Stomach (tissue), 9 donors: Measurements from ENCODE around the gene ANAPC5. TPM values are rescaled to one million over a fixed set of nuclear protein-coding genes. Genes with fewer than 3 reads are reported as not detected.
A peak's percentile ranks its signal among the peaks of the same experiment; 100 is the strongest.
"Not testable (repeated sequence)": the region's sequence is repeated elsewhere in the genome, so short reads cannot be mapped to it uniquely, and the experiment has no call there.

Experiments used
- DNase-seq, 2 donors: peaks; one replicate each; pipeline versions ENCODE4 v3.0.0 to v3.0.0-alpha.2; 2013 to 2019
- H3K27ac ChIP-seq, 5 donors: fragments of 200-600 bp in 4 of 5; sonication (generic) in 4 of 5; one replicate each; pipeline ENCODE4 v1.5.1; 2013 to 2019; ENCODE audit warnings: mild to moderate bottlenecking in 1 of 5, moderate library complexity in 1 of 5
- H3K27me3 ChIP-seq, 3 donors: fragments of 200-600 bp; sonication (generic); one replicate each; pipeline ENCODE4 v1.5.1; 2017 to 2019; ENCODE audit warnings: mixed run types in 1 of 3
- H3K36me3 ChIP-seq, 4 donors: fragments of 200-600 bp; sonication (generic); 1 replicate in 3 of 4; 2 replicates in 1 of 4; pipeline ENCODE4 v1.5.1; 2016 to 2019
- H3K4me1 ChIP-seq, 4 donors: fragments of 200-600 bp; sonication (generic); one replicate each; pipeline ENCODE4 v1.5.1; 2016 to 2019
- H3K4me3 ChIP-seq, 4 donors: fragments of 200-600 bp; sonication (generic) in 3 of 4; one replicate each; pipeline ENCODE4 v1.5.1; 2016 to 2019; ENCODE audit warnings: mild to moderate bottlenecking in 1 of 4
- H3K9me3 ChIP-seq, 4 donors: fragments of 200-600 bp; sonication (generic); one replicate each; pipeline ENCODE4 v1.5.1; 2016 to 2019
- CTCF ChIP-seq, 7 experiments: fragments of 450-650 bp in 4 of 7; fragments of 200-600 bp in 3 of 7; sonication (generic) in 3 of 7; IDR thresholded peaks; one replicate each; pipeline ENCODE4 v1.5.1; 2016 to 2019; ENCODE audit warnings: antibody characterized with exemption in 7 of 7, control low read depth in 2 of 7, mild to moderate bottlenecking in 1 of 7
- EP300 ChIP-seq: sonication (generic); formaldehyde crosslinking; IDR thresholded peaks from one replicate; pipeline ENCODE4 v1.6.1; 2017; ENCODE audit warnings: antibody characterized with exemption
- POLR2A ChIP-seq, 4 donors: fragments of 450-650 bp; IDR thresholded peaks; one replicate each; pipeline ENCODE4 v1.6.1; 2016; ENCODE audit warnings: antibody characterized with exemption in 4 of 4, control low read depth in 2 of 4, mild to moderate bottlenecking in 1 of 4, moderate library complexity in 1 of 4
- POLR2AphosphoS5 ChIP-seq, 3 donors: sonication (generic); formaldehyde crosslinking; IDR thresholded peaks; one replicate each; pipeline ENCODE4 v1.6.1; 2016; ENCODE audit warnings: antibody characterized with exemption in 3 of 3
- WGBS, 5 donors: extraction: QIAGEN DNeasy Blood & Tissue Kit in 3 of 5; methylation state at CpG; one replicate each; pipeline versions ENCODE4 v1.1.5 to v1.1.7; 2013 to 2018; 5-methylcytosine and 5-hydroxymethylcytosine counted together
- intact Hi-C: fragments of 100-400 bp; cut with DNase I; formaldehyde crosslinking; loops from one replicate; pipeline ENCODE4 v1.15.1; 2023; ENCODE audit warnings: low total_unique reads
- polyA plus RNA-seq, 3 donors: library from polyadenylated mRNA; stranded (reverse); fragments of 200-250 nt; gene quantifications; one replicate each; pipeline ENCODE4 v1.2.3, GENCODE V29; 2013
- total RNA-seq, 5 donors: library from RNA; depleted of rRNA; stranded (reverse); fragments of >200 nt; gene quantifications; one replicate each; pipeline versions ENCODE4 v1.1.0 to v1.2.3, GENCODE V29; 2014 to 2016
- donor health status: healthy with polysubstance abuse.
- donor health status: Bipolar disorder and iron deficiency.
- donor health status: healthy.

The ANAPC5 gene
- total and polyA plus RNA-seq, 8 donors = 81.2 to 228 (median 113) TPM

DNA sequence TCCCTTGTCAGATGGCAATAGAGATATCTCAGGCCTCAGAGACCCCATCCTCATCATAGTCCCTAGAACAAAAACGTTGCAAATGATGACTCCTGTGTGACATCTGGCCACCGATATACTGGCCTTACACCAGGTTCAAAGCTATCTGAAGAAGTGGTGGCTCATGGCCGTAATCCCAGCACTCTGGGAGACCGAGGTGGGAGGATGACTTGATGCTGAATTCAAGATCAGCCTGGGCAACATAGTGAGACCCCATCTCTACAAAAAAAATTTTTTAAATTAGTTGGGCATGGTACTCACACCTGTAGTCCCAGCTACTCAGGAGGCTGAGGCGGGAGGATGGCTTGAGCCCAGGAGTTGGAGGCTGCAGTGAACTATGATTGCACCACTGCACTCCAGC is 68.8 kb downstream of the ANAPC5 start:
- H3K4me3 ChIP-seq = no peak overlapping the region
- no peaks in the 10 kb centered on the region for H3K27me3 ChIP-seq
- H3K4me1 ChIP-seq = peaks cover 24 to 77% (median 50%) of the 10 kb centered on the region in 4 donors
- H3K9me3 ChIP-seq = no peaks in the 10 kb centered on the region
- 88 to 93% (median 92%) methylated on average over 5 of the region's 5 CpGs for WGBS, 5 donors
- peak overlapping the region in 3 of 5 donors; percentile 49 to 74 (median 66) for H3K27ac ChIP-seq
- DNase-seq = no peak
- H3K36me3 ChIP-seq = peaks cover 0 to 13% (median 7%) of the 10 kb centered on the region in 4 donors
- TF ChIP-seq EP300 = no peak
- no peak for TF ChIP-seq POLR2AphosphoS5 (IDR thresholded peaks at IDR 0.05)
- no peak for TF ChIP-seq POLR2A (IDR thresholded peaks at IDR 0.05)
- no peak for TF ChIP-seq CTCF (IDR thresholded peaks at IDR 0.05)
- intact Hi-C loops = no loop called here

DNA sequence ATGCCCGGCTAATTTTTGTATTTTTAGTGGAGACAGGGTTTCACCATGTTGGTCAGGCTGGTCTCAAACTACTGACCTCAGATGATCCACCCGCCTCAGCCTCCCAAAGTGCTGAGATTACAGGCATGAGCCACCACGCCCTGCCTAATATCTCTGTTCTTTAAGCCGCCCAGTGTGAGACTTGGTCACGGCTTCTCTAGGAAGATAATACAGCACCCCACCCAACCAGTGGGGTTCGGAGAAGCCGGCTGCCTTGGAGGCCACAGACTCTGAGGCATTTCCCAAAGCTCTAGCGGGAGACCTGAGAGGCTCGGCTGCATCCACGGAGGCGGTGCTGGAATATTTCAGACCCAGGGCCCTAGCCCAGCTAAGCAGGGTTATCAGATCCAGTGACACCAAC is 69.3 kb downstream of the ANAPC5 start:
- H3K9me3 ChIP-seq, H3K4me3 ChIP-seq, H3K27me3 ChIP-seq, DNase-seq, intact Hi-C loops: not testable (repeated sequence)
- Histone ChIP-seq H3K36me3 (peaks cover 0 to 16% (median 7%) of the 10 kb centered on the region in 4 donors), H3K4me1 (peaks cover 19 to 76% (median 45%) of the 10 kb centered on the region in 4 donors), H3K27ac (peak overlapping the region in 4 of 5 donors; percentile 17 to 74 (median 58))
- WGBS, 5 donors = 90 to 96% (median 92%) methylated on average over 10 to 11 of the region's 11 CpGs

DNA sequence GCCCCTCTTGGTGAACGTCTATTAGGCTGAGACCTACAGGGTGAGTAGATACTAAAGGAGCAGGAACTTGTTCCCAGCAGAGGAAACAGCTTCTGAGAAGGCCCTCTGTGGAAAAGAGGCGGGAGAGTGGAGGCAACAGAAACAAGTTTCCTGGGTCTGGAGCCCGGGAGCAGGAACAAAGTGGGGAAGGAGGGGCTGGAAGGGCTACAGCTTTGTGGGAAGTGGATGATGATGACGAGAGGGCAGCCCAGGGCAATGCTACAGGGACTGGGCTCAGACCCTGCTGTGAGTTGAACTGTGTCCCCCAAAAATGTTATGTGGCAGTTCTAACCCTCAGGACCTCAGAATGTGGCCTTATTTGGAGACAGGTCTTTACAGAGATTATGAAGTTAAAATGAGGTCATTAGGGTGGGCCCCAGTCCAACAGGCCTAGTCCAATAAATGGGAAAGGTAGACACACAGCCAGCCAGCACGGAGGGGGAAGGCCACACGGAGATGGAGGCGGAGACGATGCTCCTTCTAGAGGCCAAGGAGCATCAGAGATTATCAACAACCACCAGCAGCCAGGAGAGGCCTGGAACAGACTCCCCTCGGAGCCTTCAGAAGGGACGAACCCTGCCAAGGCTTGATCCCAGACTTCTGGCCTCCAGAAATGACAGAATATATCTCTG is 70.0 kb downstream of the ANAPC5 start:
- H3K36me3 ChIP-seq = peaks cover 0 to 16% (median 7%) of the 10 kb centered on the region in 4 donors
- no peaks in the 10 kb centered on the region for H3K9me3 ChIP-seq
- H3K4me1 ChIP-seq = peaks cover 19 to 73% (median 41%) of the 10 kb centered on the region in 4 donors
- 64 to 80% (median 72%) methylated on average over 10 of the region's 10 CpGs for WGBS, 5 donors
- H3K27ac ChIP-seq = peak overlapping the region in 4 of 5 donors; percentile 17 to 74 (median 58)
- TF ChIP-seq CTCF (IDR thresholded peaks at IDR 0.05) (no peak), POLR2A (IDR thresholded peaks at IDR 0.05) (no peak), EP300 (no peak), POLR2AphosphoS5 (IDR thresholded peaks at IDR 0.05) (no peak)
- no peak overlapping the region for H3K4me3 ChIP-seq
- H3K27me3 ChIP-seq = no peaks in the 10 kb centered on the region
- intact Hi-C loops = no loop called here
- DNase-seq = no peak

DNA sequence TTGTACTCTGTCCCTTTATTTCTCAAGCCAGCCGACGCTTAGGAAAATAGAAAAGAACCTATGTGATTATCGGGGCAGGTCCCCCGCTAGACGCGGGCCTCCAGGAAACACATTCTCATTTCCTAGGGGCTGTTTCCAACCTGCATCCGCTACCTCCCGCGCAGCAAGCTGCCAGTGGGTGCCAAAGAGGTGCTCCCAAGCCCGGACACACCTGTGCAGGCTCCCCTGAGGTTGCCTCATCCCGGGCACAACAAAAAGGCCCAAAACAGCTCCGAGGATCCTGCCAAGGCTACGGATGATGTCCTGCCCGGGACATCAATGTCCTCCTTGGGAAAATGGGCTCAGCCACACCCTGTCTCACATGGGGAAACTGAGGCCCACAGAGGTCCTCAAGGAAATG is 71.1 kb downstream of the ANAPC5 start:
- H3K4me3 ChIP-seq, intact Hi-C loops, H3K27me3 ChIP-seq, H3K27ac ChIP-seq, H3K9me3 ChIP-seq, DNase-seq: not testable (repeated sequence)
- 86 to 91% (median 90%) methylated on average over 14 of the region's 14 CpGs for WGBS, 5 donors
- H3K4me1 ChIP-seq = peaks cover 19 to 71% (median 38%) of the 10 kb centered on the region in 4 donors
- peaks cover 0 to 18% (median 9%) of the 10 kb centered on the region in 4 donors for H3K36me3 ChIP-seq

GRCh38 chr12:121280531-121280930 is 71.7 kb downstream of the ANAPC5 start:
- H3K36me3 ChIP-seq = peaks cover 0 to 24% (median 15%) of the 10 kb centered on the region in 4 donors
- H3K27me3 ChIP-seq, H3K9me3 ChIP-seq, DNase-seq, H3K27ac ChIP-seq, H3K4me3 ChIP-seq, intact Hi-C loops: not testable (repeated sequence)
- peaks cover 19 to 68% (median 36%) of the 10 kb centered on the region in 4 donors for H3K4me1 ChIP-seq
- WGBS, 5 donors = 87 to 88% (median 88%) methylated on average over 9 to 11 of the region's 11 CpGs

DNA sequence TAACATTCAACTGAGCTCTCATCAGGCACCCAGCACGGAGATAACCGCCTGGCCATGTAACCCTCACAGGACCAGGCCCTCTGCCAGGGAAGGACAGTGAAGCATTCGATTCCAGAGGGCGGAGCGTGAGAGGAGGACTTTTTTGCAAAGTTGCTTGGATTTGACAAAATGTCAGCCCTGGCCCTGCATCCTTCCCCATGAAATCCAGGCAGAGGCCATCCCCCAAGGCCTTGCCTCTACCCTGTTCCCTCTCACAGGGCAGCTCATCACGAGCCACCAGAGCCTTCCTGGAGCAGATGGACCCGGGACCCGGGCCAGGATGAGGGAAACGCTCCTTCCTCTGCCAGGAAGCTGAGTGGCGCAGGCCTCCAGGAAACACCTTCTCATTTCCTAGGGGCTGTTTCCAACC is 72.7 kb downstream of the ANAPC5 start:
- peak in 1 of 2 donors; percentile 38 for DNase-seq
- peaks cover 11 to 57% (median 28%) of the 10 kb centered on the region in 4 donors for H3K4me1 ChIP-seq
- no peak overlapping the region for H3K4me3 ChIP-seq
- H3K9me3 ChIP-seq = no peaks in the 10 kb centered on the region
- intact Hi-C loops = no loop called here
- peaks cover 0 to 34% (median 24%) of the 10 kb centered on the region in 4 donors for H3K36me3 ChIP-seq
- H3K27me3 ChIP-seq = no peaks in the 10 kb centered on the region
- no peak for TF ChIP-seq POLR2AphosphoS5 (IDR thresholded peaks at IDR 0.05)
- TF ChIP-seq CTCF (IDR thresholded peaks at IDR 0.05) = no peak
- TF ChIP-seq POLR2A (IDR thresholded peaks at IDR 0.05) = no peak
- TF ChIP-seq EP300 = no peak
- H3K27ac ChIP-seq = peak overlapping the region; percentile 4 to 73 (median 54)
- 46 to 78% (median 68%) methylated on average over 7 to 10 of the region's 10 CpGs for WGBS, 5 donors
